Activated CD4-positive, alpha-beta T cell treated with anti-CD3 and anti-CD28 coated beads for 36 hours (primary cell): Measurements from ENCODE around the gene SEC14L2. TPM values are rescaled to one million over a fixed set of nuclear protein-coding genes. Genes with fewer than 3 reads are reported as not detected.
"Not testable (repeated sequence)": the region's sequence is repeated elsewhere in the genome, so short reads cannot be mapped to it uniquely, and the experiment has no call there.

Experiments used
- ATAC-seq: fragments of 200-7000 bp; cut with Tn5 transposase; one replicate; pipeline ENCODE4 v1.10.0; 2021; ENCODE audit warnings: mild to moderate bottlenecking, moderate library complexity
- CTCF ChIA-PET: fragments of 350-600 bp; sonication (Branson Sonifier 250); formaldehyde crosslinking; loops from one replicate; lab custom pipeline; 2021; ENCODE audit warnings: antibody characterized with exemption; lab: Charles Lee
- POLR2A ChIA-PET: fragments of 350-600 bp; sonication (Branson Sonifier 250); formaldehyde crosslinking; loops from one replicate; lab custom pipeline; 2021; ENCODE audit warnings: antibody characterized with exemption, inconsistent platforms; lab: Charles Lee
- DNase-seq: peaks from one replicate; pipeline ENCODE4 v3.0.0-alpha.2; 2020
- H3K27ac Mint-ChIP-seq: one replicate; pipeline ENCODE4 v1.8.0; 2021; ENCODE audit warnings: mixed read lengths
- H3K27me3 Mint-ChIP-seq: one replicate; pipeline ENCODE4 v1.8.0; 2021; ENCODE audit warnings: mixed read lengths
- H3K36me3 Mint-ChIP-seq: one replicate; pipeline ENCODE4 v1.8.0; 2021; ENCODE audit warnings: low read depth, mixed read lengths
- H3K4me1 Mint-ChIP-seq: one replicate; pipeline ENCODE4 v1.8.0; 2021; ENCODE audit warnings: mixed read lengths
- H3K4me3 Mint-ChIP-seq: one replicate; pipeline ENCODE4 v1.8.0; 2021; ENCODE audit warnings: mild to moderate bottlenecking, moderate library complexity, mixed read lengths
- H3K9me3 Mint-ChIP-seq: one replicate; pipeline ENCODE4 v1.8.0; 2021; ENCODE audit warnings: low read depth, mixed read lengths
- intact Hi-C, 2 experiments: fragments of 100-400 bp; cut with DNase I in 1 of 2; cut with micrococcal nuclease in 1 of 2; formaldehyde crosslinking; loops; one replicate each; pipeline versions ENCODE4 v1.14.2 to v1.15.1; 2022 to 2024; cut with DNase I, micrococcal nuclease
- total RNA-seq, 2 experiments: library from RNA; stranded (reverse); gene quantifications; one replicate each; pipeline ENCODE4 v1.2.3, GENCODE V29; 2021

Gene SEC14L2
- total RNA-seq, 2 experiments from 2014 or later: 13.8 to 18.2 TPM

DNA sequence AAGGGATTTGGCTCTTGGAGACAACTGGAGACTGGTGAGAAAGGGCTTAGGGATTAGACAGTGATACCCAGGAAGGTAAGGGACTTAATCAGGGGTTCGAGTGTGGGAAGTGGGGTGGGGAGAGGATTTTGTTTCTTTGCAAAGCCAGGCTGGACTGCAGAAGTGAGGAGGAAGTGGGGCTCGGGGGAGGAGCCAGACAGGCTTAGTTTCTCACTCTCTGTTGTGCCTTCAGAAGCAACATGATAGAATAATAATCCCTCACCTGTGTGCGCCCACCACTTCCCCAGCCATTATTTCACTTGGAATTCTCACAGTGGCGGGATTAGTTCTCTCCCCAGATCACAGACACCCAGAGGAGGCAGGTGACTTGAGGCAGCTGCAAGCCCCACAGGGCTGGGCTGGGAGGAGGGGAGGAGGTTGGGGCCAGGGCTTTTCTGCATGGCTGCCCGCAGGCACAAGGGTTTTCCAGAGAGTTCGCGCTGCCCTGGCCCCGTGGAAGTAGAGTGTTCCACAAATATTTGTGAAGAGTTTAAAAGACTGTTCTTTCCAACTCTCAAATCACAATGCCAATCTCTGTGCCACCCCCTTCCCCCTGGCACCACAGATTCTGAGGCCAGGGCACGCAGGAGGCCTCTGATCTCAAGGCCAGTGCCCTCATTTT, 4.0 kb upstream of the SEC14L2 start:
- H3K4me1 Mint-ChIP-seq: peaks cover 27% of the 10 kb centered on the region
- no peak for ATAC-seq
- no peak overlapping the region for H3K4me3 Mint-ChIP-seq
- POLR2A ChIA-PET: interaction anchor here (0.7 kb wide), 1 partner anchor 33 kb away, joined by 3 read pairs; the partner anchor contains the start of gene MTFP1
- H3K27me3 Mint-ChIP-seq: no peaks in the 10 kb centered on the region
- DNase-seq: no peak
- CTCF ChIA-PET: interaction anchor here (0.7 to 11.8 kb wide), 9 partner anchors 16 to 690 kb away, joined by 3 to 202 read pairs (median 4); partner anchors contain the start of genes CASTOR1, MTFP1 and TBC1D10A
- intact Hi-C loops: loop anchor here (5.0 to 10.0 kb wide), 2 partner anchors 212 to 285 kb away; partner anchors contain the start of gene TCN2 (in 1 of the 2)
- no peaks in the 10 kb centered on the region for H3K9me3 Mint-ChIP-seq
- no peak overlapping the region for H3K27ac Mint-ChIP-seq
- no peaks in the 10 kb centered on the region for H3K36me3 Mint-ChIP-seq

DNA sequence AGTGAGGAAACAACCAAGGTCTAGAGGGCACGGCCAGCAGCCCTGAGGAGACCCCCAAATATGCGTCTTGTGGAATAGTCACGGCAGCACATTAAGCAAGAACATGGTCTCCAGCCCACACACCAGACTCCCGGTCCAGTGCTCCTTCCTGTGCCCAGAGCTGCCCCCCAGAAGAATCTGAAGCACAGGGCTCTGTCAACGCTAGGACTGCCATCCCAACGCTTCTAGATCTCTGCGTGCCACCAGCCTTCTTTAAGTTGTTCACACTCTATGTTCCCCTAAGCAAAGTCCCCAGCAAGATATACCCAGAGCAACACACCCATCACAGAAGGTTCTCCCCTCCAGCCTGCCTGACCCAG, 3.5 kb upstream of the SEC14L2 start:
- no peaks in the 10 kb centered on the region for H3K36me3 Mint-ChIP-seq
- H3K27ac Mint-ChIP-seq: no peak overlapping the region
- ChIA-PET CTCF (interaction anchor here (7.9 to 11.8 kb wide), 2 partner anchors 92 to 103 kb away, joined by 80 to 202 read pairs; partner anchors contain the start of gene CASTOR1), POLR2A (no interaction called here)
- no peak for ATAC-seq
- intact Hi-C loops: loop anchor here (5.0 to 10.0 kb wide), 2 partner anchors 212 to 286 kb away; partner anchors contain the start of gene TCN2 (in 1 of the 2)
- H3K9me3 Mint-ChIP-seq: no peaks in the 10 kb centered on the region
- no peak overlapping the region for H3K4me3 Mint-ChIP-seq
- no peak for DNase-seq
- no peaks in the 10 kb centered on the region for H3K27me3 Mint-ChIP-seq
- peaks cover 32% of the 10 kb centered on the region for H3K4me1 Mint-ChIP-seq

DNA sequence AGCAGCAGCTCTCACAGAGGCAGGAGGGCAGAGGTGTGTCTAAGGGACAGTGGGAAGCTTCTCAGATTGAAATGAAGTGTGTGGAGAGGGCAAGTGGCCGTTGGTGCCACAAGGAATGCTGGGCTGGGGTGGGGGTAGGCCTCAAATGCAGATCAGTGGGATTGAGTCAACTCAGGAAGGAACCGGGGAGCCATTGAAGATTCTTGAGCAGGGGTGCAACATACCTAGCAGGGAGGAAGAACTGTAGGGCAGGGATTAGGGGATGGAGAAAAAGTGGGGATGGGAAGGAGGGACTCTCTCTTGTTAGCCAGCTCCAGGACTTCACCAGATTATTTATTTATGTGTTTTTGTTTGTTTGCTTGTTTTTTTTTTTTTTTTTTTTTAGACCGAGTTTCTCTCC, 2.9 kb upstream of the SEC14L2 start:
- no peaks in the 10 kb centered on the region for H3K36me3 Mint-ChIP-seq
- H3K4me1 Mint-ChIP-seq: peaks cover 38% of the 10 kb centered on the region

DNA sequence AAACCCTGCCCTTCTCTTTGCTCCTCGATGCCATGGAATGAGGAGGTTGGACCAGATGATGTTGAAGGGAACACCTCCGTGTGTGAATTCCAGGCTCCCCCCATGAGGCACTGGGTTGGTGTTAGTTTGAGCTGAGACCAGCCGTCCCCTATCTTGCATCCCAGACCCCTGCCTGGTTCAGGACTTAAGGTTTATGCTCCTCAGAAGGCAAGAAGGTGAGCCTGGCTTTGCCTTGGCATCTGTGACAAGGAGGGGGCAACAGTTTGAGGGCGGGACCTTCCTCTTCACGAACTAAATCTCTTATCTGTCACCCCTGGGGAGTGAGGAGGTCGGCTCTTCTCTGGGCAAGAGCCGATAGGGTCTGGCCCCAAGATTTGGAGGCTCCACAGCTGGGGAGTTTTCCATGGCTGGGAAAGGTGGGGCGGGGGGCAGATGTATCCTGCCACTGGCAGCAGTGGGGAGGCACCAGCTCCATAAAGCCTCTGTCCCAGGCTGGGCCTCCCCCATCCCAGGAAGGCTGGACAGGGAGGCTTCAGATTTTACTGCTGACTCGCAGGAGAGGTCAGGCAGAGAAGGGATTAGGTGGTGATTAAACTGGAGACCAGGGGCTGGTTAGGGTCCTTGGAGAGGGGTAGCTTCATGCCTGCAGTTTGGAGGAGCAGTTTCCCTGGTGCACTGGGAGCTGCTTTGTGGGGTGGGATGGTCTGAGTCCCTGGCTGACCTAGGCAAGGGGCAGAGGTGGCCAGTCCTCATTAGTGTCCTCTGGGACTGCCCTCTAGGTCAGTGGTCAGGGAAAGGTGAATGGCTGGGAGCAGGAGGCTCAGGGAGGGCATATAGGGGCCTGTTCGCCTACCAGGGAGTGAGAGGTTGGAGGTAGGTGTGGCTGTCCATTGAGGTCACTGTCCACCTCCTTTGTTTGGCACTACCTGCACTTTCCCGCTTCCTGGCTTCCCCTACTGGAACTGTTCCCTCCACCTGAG, 1.1 kb downstream of the SEC14L2 start:
- DNase-seq (peak; percentile 26), ATAC-seq (no peak)
- H3K27ac Mint-ChIP-seq: peak overlapping the region; percentile 55
- POLR2A ChIA-PET: interaction anchor here (1.3 to 2.4 kb wide), 5 partner anchors 13 to 88 kb away, joined by 3 to 18 read pairs (median 4); partner anchors contain the start of gene MTFP1
- H3K4me1 Mint-ChIP-seq: peaks cover 31% of the 10 kb centered on the region
- peak overlapping the region; percentile 83 for H3K4me3 Mint-ChIP-seq
- CTCF ChIA-PET: interaction anchor here (0.6 to 5.0 kb wide), 10 partner anchors 11 to 832 kb away, joined by 3 to 48 read pairs (median 6); partner anchors contain the start of genes CASTOR1, MTFP1 and RNF215
- no peaks in the 10 kb centered on the region for H3K27me3 Mint-ChIP-seq
- intact Hi-C loops: loop anchor here in 1 of 2 experiments (1.0 to 10.0 kb wide), 2 partner anchors 26 to 207 kb away; partner anchors contain the start of gene TCN2
- H3K36me3 Mint-ChIP-seq: peaks cover 4% of the 10 kb centered on the region
- H3K9me3 Mint-ChIP-seq: no peaks in the 10 kb centered on the region

More for the DNA sequence above, 2.9 kb upstream of the SEC14L2 start:
- Mint-ChIP-seq H3K9me3 (no peaks in the 10 kb centered on the region), H3K27me3 (no peaks in the 10 kb centered on the region), H3K27ac (no peak overlapping the region), H3K4me3 (no peak overlapping the region)
- intact Hi-C loops: loop anchor here (5.0 to 10.0 kb wide), 2 partner anchors 211 to 287 kb away; partner anchors contain the start of gene TCN2 (in 1 of the 2)
- DNase-seq (no peak), ATAC-seq (no peak)
- POLR2A ChIA-PET: no interaction called here
- CTCF ChIA-PET: interaction anchor here (1.0 to 11.8 kb wide), 4 partner anchors 30 to 105 kb away, joined by 3 to 202 read pairs (median 42); partner anchors contain the start of gene CASTOR1

DNA sequence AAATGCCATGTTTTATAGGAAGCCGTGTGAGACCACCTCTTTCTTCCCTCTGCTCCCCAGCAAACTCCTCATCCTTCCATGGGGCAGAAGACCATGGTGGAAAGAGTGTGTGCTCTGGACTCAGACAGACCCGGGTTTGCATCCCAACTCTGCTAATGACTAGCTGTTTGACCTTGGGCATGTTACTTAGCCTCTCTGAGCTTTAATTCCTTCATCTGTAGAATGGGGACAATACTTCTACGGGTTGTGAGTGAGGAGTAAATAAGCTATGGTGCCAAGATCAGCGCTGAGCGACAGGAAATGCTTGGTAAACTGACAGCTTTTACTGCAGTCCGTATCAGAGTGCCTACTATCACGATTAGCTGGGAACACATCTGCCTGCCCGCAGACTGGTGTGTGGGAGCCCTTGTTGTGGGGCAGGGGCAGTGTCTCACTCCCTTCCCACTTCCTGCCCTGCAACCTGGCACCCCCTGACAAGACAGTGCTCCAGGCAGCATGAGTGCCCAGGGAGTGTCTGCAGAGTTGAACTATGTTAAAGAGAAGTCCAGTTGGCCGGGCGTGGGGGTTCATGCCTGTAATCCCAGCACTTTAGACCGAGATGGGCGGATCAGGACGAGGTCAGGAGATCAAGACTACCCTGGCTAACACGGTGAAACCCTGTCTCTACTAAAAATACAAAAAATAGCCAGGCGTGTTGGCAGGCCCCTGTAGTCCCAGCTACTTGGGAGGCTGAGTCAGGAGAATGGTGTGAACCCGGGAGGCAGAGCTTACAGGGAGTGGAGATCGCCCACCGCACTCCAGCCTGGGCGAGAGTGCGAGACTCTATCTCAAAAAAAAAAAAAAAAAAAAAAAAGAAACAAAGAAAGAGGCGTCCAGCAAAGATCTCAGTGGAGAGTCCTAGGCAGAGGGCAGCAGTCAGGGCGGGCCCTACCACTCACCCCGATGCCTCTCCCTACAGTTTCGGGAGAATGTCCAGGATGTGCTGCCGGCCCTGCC, 2.2 kb downstream of the SEC14L2 start:
- ATAC-seq: peak; percentile 12
- intact Hi-C loops: loop anchor here in 1 of 2 experiments (10.0 kb wide), 1 partner anchor 206 kb away; the partner anchor contains the start of gene TCN2
- Mint-ChIP-seq H3K4me3 (peak overlapping the region; percentile 83), H3K9me3 (no peaks in the 10 kb centered on the region), H3K36me3 (peaks cover 6% of the 10 kb centered on the region), H3K27ac (no peak overlapping the region), H3K4me1 (peaks cover 31% of the 10 kb centered on the region), H3K27me3 (no peaks in the 10 kb centered on the region)
- peak; percentile 23 for DNase-seq
- ChIA-PET POLR2A (interaction anchor here (1.0 kb wide), 1 partner anchor 14 kb away, joined by 3 read pairs; no protein-coding TSS in a partner anchor), CTCF (interaction anchor here (0.5 to 5.0 kb wide), 8 partner anchors 8 to 1122 kb away, joined by 3 to 48 read pairs (median 6); partner anchors contain the start of genes CASTOR1, MTFP1 and RNF215)

DNA sequence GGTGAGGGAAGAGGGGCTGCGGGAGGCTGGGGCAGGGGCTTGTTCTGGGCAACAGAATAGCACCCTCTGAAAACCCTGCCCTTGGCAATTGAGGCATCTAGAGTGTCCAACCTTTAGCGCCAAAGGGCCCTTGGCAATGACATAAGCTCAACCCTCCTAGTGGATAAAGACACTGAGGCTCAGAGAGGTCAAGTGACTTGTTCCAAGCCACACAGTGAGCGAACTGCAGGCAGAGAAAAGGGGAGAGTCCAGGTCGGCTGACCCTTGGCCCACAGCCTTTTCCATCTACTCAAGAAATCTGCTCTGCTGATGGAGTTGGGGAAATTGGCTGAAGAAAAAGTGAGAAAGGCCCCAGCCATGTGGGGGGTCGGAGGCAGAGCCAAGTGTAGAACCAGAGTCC, 2.9 kb downstream of the SEC14L2 start:
- ChIA-PET CTCF (interaction anchor here (0.6 to 5.0 kb wide), 4 partner anchors 9 to 1122 kb away, joined by 3 to 48 read pairs (median 20); partner anchors contain the start of genes CASTOR1 and MTFP1), POLR2A (interaction anchor here (1.0 kb wide), 1 partner anchor 14 kb away, joined by 3 read pairs; no protein-coding TSS in a partner anchor)
- H3K27me3 Mint-ChIP-seq: no peaks in the 10 kb centered on the region
- peaks cover 31% of the 10 kb centered on the region for H3K4me1 Mint-ChIP-seq
- no peak for ATAC-seq
- DNase-seq: no peak
- peaks cover 6% of the 10 kb centered on the region for H3K36me3 Mint-ChIP-seq
- no peak overlapping the region for H3K4me3 Mint-ChIP-seq
- H3K27ac Mint-ChIP-seq: no peak overlapping the region
- intact Hi-C loops: loop anchor here in 1 of 2 experiments (10.0 kb wide), 1 partner anchor 205 kb away; the partner anchor contains the start of gene TCN2
- H3K9me3 Mint-ChIP-seq: no peaks in the 10 kb centered on the region

DNA sequence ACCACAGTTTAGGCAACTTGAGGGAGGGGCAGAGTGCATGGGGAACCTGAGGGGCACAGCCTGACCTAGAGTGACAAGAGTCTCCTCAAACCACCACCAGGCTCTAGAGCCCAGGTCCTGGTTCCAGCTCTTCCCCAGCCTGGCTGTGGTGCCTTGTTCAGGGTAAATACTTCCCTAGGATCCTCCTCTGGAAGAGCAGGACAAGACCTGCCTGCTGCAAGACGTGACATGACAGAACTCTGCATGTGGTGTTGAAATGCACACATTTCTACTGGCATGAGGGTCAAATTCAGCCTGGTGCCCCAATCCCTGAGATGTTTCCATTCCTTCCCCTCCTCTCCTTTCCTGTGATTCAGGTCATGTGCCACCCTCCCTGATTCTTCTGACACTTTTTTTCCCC, 3.3 kb downstream of the SEC14L2 start:
- H3K27ac Mint-ChIP-seq: no peak overlapping the region
- no peak for ATAC-seq
- peaks cover 6% of the 10 kb centered on the region for H3K36me3 Mint-ChIP-seq
- no peaks in the 10 kb centered on the region for H3K9me3 Mint-ChIP-seq
- intact Hi-C loops: no loop called here
- POLR2A ChIA-PET: no interaction called here
- peaks cover 31% of the 10 kb centered on the region for H3K4me1 Mint-ChIP-seq
- no peak for DNase-seq
- CTCF ChIA-PET: interaction anchor here (1.9 to 5.0 kb wide), 3 partner anchors 9 to 111 kb away, joined by 4 to 48 read pairs (median 37); partner anchors contain the start of genes CASTOR1 and MTFP1
- no peaks in the 10 kb centered on the region for H3K27me3 Mint-ChIP-seq
- H3K4me3 Mint-ChIP-seq: no peak overlapping the region

DNA sequence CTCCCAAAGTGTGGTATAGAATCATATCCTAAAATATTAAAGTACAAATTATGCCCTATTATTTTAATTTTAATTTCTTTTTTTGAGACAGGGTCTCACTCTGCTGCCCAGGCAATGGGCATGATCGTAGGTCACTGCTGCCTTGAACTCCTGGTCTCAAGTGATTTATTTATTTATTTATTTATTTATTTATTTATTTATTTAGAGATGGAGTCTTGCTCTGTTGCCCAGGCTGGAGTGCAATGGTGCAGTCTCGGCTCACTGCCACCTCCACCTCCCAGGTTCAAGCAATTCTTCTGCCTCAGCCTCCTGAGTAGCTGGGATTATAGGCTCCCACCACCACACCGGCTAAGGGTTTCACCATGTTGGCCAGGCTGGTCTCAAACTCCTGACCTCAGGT, 4.2 kb downstream of the SEC14L2 start:
- H3K36me3 Mint-ChIP-seq, H3K4me3 Mint-ChIP-seq, H3K9me3 Mint-ChIP-seq, CTCF ChIA-PET, H3K27ac Mint-ChIP-seq, ATAC-seq, POLR2A ChIA-PET, intact Hi-C loops, DNase-seq, H3K27me3 Mint-ChIP-seq: not testable (repeated sequence)
- peaks cover 28% of the 10 kb centered on the region for H3K4me1 Mint-ChIP-seq

DNA sequence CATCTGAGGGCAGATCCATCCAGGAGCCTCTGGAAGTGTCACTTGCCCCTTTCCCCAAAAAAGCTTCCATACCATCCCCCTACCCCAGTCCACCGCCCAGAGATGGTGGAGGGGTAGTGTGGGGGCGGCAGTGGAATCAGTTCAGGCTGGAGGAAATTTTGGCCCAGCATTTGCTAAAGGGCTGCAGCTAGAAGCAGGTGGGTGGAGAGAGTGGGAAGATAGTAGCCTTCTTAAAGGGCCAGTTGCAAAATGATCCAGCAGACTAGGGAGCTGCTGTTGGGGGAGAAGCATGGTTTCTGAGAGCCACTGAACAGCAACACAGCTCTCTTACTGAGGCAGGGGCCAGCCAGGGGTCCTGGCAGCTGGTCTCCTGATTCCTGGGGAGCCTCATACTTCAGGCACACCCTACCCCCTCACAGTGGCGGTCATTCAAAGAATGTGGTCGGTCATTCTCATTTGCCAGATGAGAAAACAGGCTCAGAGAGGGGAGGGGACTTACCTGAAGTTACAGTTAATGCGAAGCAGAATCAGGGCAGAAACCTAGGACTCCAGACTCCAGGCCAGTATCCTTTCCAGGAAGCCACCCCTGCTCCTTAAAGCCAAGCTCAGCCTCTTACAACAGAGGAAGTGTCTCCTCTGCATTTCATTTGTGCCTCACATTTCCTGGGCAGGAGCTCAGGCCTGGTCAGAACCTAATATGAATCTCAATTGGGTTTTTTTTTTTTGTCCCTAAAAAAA, 5.4 kb downstream of the SEC14L2 start:
- peaks cover 20% of the 10 kb centered on the region for H3K4me1 Mint-ChIP-seq
- no peak for DNase-seq
- H3K27me3 Mint-ChIP-seq: no peaks in the 10 kb centered on the region
- CTCF ChIA-PET: no interaction called here
- intact Hi-C loops: no loop called here
- POLR2A ChIA-PET: interaction anchor here (0.8 kb wide), 1 partner anchor 22 kb away, joined by 3 read pairs; no protein-coding TSS in a partner anchor
- ATAC-seq: no peak
- peak overlapping the region; percentile 58 for H3K27ac Mint-ChIP-seq
- H3K9me3 Mint-ChIP-seq: no peaks in the 10 kb centered on the region
- H3K4me3 Mint-ChIP-seq: no peak overlapping the region
- peaks cover 9% of the 10 kb centered on the region for H3K36me3 Mint-ChIP-seq
